GM19467 (cell line): ENCODE data around the gene PDZRN3.

Experiments
- ATAC-seq: cut with Tn5 transposase; IDR thresholded peaks from one replicate; pipeline ENCODE4 v1.9.1; 2021; ENCODE audit warnings: mild to moderate bottlenecking, moderate library complexity; ENCODE audit not compliant: unreplicated experiment

The PDZRN3 gene

GRCh38 chr3:73559749-73560148 is 65.0 kb downstream of the PDZRN3 start:
- ATAC-seq = no peak

- no peak for ATAC-seq
Measured at GRCh38 chr3:73558727-73559075, 66.0 kb downstream of the PDZRN3 start.

- no peak for ATAC-seq
Measured at GRCh38 chr3:73557986-73558726, 66.6 kb downstream of the PDZRN3 start.

GRCh38 chr3:73556520-73557372 is 68.0 kb downstream of the PDZRN3 start:
- no peak for ATAC-seq

GRCh38 chr3:73555076-73555475 is 69.7 kb downstream of the PDZRN3 start:
- ATAC-seq = no peak

GRCh38 chr3:73552700-73553099 is 72.0 kb downstream of the PDZRN3 start:
- no peak for ATAC-seq

GRCh38 chr3:73550032-73550431 is 74.7 kb downstream of the PDZRN3 start:
- no peak for ATAC-seq

- ATAC-seq = no peak
Measured at GRCh38 chr3:73549051-73549600, 75.6 kb downstream of the PDZRN3 start.

GRCh38 chr3:73548436-73548835 is 76.3 kb downstream of the PDZRN3 start:
- no peak for ATAC-seq

GRCh38 chr3:73547427-73548248 is 77.1 kb downstream of the PDZRN3 start:
- no peak for ATAC-seq

GRCh38 chr3:73546961-73547360 is 77.8 kb downstream of the PDZRN3 start:
- no peak for ATAC-seq

GRCh38 chr3:73543412-73543811 is 81.3 kb downstream of the PDZRN3 start:
- no peak for ATAC-seq

- no peak for ATAC-seq
Measured at GRCh38 chr3:73542136-73542535, 82.6 kb downstream of the PDZRN3 start.

GRCh38 chr3:73540969-73541740 is 83.6 kb downstream of the PDZRN3 start:
- ATAC-seq = no peak

- no peak for ATAC-seq
Measured at GRCh38 chr3:73538486-73538885, 86.3 kb downstream of the PDZRN3 start.

- no peak for ATAC-seq
Measured at GRCh38 chr3:73536952-73537351, 87.8 kb downstream of the PDZRN3 start.

- ATAC-seq = no peak
Measured at GRCh38 chr3:73536336-73536895, 88.3 kb downstream of the PDZRN3 start.

- ATAC-seq = no peak
Measured at GRCh38 chr3:73535931-73536330, 88.8 kb downstream of the PDZRN3 start.

GRCh38 chr3:73535137-73535536 is 89.6 kb downstream of the PDZRN3 start:
- ATAC-seq = no peak

- ATAC-seq = no peak
Measured at GRCh38 chr3:73530022-73530396, 94.7 kb downstream of the PDZRN3 start.
